NCI-H345 treated with DMSO at 0.1 percent for 48 hours (cell line): ENCODE results near the gene PRAF2.

ENCODE experiments used
- DNase-seq: peaks from one replicate; lab custom pipeline; 2025; ENCODE audit not compliant: unreplicated experiment; lab: John Stamatoyannopoulos, UW

Gene PRAF2

DNA sequence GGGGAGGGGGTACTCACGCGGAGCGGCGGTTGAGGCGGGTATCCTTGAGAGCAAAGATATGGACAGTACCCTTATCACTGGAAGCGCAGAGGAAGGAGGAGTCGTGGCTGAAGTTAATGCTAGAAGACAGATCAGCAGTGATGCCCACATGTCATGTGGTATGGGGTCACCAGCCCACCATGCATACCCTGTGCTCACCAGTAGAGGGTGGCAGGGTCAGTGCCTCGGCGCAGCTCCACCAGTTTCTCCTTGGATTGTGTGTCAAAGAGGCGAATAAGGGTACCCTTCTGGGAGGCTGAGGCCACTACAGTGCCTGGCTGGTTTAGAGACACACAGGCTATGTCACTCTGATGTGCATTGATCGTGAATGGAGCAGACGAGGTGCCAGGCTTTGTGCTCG, 1.5 kb upstream of the PRAF2 start:
- no peak for DNase-seq

DNA sequence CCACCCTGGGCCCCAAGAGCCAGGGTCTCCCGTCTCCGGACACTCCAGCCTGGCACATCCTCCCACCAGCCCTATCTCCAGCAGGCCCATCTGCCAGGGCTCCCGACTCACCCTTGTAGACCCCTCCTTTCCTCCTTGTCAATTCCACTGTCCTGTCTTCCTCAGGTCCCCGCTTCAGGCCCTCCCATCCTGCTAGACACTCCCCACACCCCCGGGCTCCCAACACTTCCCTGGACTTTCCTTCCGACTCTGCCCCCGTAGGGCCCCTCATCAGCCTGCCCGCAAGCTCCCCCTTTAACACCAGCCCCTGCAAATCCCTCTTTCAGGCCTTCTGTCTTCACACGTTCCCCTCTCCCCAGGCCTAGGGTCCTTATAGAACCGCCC, 1.1 kb downstream of the PRAF2 start:
- DNase-seq = no peak

DNA sequence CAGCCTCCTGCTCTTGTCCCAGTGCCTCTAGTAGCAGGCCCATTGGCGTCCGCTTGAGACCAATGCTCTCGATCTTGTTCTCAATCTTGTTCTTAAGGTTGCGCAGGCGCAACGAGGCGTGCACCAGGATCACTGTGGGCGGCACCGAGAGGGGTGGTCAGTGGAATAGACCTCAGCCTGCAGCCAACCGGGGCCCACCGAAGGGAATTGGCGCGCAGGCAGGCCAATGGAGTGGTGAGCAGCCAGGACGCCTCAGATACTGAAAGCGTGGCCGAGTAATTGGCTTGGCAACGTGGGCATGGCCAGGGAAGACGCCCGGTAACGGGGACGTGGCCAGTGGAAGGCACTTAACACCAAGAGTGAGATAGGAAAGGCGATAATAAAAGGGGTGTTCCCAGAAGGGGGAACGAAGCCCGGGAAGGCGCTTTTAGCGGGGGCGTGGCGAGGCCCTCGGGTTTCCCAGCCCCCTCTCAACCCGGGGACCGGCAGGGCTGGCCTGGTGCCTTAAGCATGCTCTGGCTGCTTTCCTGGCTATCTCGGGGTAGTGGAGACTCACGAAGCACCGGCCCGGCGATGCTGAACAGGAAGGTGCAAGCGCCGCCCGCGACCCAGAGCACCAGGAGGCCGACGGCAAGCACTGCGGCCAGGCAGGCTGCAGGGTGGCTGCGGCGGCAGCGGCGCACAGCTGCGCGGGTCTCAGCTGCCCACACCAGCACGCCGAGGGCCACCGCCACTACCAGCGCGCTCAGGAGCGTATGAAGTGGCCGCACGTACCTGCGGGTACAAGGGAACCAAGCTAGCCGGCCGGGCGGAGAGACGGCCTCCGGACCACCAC, 1.7 kb downstream of the PRAF2 start:
- DNase-seq = no peak

DNA sequence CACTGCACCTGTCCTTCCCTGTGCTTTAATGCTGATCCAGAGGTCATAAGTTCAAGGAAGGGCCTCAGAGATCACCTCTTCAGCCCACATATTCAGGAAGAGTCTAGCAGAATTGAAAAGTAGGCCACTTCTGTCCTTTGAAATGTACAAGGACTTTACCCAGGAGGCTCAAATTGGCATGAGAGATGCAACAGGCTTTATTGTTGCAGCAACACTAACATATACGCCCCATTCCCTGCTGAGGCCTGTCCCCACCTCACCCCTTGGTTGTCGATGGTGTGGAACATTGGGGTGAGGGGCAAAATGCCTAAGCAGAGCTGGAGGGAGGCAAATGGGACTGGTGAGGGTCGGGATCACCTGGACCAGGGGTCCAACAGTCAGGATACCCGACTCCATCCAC, 2.8 kb downstream of the PRAF2 start:
- no peak for DNase-seq

DNA sequence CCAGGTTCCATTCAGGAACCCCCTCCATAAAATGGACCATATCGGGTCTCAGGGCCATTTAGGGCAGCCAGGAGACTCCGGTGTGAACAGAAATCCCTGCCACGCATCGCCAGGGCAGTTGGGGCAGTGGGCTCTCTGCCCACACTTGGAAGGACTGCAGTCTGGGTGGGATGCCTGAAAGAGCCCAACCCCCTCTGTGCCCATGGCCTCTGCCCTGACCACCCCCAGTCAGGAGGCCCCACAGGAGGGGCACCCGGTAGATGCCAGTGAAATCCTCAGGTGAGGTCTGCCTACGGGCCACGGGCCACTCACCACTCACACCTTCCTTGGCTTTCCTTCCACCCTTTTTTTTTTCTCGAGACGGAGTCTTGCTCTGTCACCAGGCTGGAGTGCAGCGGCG, 4.8 kb downstream of the PRAF2 start:
- no peak for DNase-seq

DNA sequence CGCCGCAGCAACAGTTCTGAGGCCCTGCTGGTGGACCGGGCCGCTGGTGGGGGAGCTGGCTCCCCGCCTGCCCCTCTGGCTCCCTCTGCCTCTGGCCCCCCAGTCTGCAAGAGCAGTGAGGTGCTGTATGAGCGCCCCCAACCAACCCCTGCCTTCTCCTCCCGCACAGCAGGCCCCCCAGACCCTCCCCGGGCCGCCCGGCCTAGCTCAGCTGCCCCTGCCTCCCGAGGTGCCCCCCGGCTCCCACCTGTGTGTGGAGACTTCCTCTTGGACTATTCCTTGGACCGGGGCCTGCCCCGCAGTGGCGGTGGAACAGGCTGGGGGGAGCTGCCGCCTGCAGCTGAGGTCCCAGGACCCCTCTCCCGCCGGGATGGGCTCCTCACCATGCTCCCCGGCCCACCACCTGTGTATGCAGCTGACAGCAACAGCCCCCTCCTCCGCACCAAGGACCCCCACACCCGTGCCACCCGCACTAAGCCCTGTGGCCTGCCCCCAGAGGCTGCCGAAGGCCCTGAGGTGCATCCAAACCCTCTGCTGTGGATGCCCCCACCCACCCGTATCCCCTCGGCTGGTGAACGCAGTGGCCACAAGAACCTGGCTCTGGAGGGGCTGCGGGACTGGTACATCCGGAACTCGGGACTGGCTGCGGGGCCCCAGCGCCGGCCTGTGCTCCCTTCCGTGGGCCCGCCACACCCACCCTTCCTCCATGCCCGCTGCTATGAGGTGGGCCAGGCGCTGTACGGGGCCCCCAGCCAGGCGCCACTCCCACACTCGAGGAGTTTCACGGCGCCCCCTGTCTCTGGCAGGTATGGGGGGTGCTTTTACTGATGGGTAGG, 6.3 kb downstream of the PRAF2 start:
- no peak for DNase-seq

DNA sequence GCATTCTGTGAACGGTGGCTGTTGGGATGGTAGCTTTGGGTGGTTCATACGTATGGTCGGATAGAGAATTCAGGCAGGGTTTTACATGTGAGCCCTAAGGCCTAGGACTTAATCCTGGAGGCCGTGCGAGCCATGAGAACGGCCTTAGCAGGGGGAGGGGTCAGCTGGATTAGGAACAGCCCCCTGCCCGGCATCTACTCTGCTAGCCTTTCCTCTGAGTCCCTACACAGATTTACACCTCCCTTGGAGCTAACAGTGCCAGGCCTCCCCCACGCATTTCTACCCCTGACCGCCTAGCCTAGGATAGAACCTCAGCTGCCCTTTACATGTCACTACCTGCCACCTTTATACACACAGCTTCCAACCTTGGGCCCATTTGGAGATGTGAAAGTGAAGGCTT, 7.1 kb downstream of the PRAF2 start:
- DNase-seq = no peak

DNA sequence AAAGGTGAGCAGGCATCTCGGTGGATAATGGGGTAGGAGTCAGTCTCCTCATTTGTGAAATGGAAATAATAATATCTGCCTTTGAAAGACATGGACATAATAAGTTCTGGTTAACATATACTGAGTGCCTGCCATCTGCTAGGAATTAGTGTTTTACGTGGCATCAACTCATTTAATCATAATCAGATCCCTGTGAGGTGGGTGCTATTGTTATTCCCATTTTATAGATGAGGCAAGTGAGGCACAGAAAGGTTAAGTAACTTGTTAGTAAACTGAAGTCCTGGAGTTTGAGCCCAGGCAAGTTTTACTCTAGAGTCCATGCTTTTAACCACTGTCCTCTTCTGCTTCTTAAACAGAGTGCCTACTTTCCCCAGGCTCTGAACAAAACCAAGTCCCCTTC, 7.5 kb downstream of the PRAF2 start:
- no peak for DNase-seq

DNA sequence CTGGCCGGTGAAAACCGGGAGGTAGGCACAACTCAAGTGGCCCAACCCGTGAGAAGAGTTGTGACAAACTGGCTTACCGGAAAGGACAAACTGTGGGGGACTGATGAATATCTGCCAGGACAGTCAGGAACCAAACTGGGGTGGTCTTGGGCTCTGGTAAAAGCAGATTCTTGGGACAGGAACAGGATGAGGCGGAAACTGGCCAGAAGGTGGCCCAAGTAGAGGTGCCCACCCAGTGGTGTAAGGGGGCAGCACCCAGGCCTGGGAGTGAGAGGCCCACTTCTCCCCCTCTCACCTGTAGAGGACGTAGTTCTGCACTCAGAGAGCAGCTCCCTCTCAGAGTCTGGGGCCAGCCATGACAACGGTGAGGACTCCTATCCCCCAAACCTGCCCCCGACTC, 9.1 kb downstream of the PRAF2 start:
- no peak for DNase-seq

DNA sequence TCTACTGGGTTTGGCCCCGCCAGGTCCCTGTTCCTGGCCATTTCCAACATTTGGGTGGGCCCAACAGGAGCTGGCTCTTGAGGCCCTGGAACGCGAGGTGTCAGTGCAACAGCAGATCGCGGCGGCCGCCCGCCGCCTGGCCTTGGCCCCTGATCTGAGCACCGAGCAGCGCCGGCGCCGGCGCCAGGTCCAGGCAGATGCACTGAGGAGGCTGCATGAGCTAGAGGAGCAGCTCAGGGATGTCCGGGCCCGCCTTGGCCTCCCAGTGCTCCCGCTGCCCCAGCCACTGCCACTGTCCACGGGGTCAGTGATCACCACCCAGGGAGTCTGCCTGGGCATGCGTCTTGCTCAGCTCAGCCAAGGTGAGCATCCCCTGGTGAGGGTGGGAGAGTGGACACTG, 9.5 kb downstream of the PRAF2 start:
- DNase-seq = no peak

DNA sequence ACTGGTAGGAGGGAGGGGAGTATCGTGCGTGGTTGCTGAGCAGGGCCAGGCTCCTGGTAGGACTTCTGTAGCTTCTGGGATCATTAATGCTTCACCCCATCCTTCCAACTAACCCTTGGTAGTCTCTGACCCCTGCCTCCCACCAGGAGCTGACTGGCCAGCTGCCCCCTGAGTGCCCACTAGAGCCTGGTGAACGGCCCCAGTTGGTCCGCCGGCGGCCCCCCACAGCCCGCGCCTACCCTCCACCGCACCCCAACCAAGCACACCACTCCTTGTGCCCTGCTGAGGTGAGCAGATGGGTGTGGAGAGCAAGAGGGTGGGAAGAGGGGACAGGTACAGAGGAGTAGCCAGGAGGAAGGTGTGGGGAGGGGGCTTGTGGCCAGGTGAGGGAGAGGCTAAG, 10.1 kb downstream of the PRAF2 start:
- no peak for DNase-seq

DNA sequence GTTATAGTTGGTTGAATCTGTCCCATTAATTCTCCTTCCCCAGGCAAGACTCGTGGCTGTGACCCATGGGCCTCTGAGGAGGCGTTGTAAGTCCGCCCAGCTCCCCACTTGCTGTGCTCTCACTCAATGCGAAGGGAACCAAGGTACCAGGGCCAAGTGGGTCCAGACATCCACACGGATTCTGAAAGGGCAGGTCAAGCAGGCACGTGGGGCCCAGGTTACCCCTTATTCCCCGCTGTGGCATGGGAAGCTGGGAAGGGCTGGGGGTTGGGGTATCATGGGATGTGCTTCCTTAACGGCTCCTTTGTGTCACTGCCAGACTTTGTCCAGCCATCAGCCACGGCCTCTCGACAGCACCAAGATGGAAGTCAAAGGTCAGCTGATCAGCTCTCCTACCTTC, 11.9 kb downstream of the PRAF2 start:
- no peak for DNase-seq

DNA sequence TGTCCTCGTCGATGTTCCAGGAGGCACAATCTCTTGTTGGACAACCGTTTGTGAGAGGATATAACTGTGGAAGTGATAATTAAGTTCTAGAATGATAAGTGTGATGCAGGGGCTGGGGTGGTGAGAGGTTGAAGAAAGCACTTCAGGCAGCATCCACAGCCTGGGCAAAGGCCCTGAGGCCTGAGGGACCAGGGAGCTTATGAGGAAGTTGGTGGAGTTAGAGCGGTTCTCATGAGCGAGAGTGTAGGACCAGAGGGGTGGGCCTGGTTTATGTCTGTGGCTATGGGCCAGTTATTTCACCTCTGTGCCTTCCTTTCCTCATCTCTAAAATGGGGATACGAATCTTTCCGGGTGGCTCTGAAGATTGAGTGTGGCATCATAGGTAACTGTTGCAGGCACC, 12.3 kb downstream of the PRAF2 start:
- DNase-seq = no peak

DNA sequence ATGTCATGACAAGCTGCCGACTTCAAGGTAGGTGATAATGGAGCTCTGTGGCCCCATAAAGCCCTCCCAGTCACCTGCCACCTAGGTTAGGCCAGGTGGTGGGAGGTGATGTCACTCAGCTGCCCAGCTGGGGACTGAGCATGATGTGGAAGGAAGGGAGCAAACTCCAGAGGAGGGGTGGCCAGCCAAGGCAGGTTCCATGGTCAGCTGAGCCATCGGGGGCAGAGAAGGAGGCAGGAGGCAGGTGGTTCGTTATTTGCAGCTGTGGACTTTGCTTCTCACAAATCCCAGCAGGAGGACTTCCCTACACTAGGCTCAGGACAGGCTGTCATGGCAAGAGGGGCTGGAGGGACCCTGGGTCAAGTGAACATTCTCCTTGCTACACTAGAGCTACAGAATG, 12.9 kb downstream of the PRAF2 start:
- DNase-seq = no peak

DNA sequence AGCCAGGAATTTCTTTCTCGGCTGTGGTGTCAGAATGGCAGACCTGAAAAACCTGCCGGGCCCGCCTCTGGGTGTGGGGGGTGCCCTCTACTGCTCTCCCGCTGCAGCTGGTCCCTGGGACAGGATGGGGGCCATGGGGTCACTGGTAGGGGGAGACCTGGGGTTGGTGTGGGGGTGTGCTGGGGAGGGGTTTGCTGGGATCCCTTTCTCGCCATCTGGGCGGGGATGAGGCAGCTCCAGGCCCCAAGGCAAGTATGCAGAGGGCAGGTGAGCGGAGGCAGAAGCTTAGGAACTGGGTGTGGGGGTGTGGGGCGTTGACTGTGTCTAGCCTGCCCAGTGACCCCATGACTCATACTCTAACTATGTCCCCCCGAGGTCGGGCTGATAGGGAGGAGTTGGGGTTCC, 14.1 kb downstream of the PRAF2 start:
- DNase-seq = no peak

DNA sequence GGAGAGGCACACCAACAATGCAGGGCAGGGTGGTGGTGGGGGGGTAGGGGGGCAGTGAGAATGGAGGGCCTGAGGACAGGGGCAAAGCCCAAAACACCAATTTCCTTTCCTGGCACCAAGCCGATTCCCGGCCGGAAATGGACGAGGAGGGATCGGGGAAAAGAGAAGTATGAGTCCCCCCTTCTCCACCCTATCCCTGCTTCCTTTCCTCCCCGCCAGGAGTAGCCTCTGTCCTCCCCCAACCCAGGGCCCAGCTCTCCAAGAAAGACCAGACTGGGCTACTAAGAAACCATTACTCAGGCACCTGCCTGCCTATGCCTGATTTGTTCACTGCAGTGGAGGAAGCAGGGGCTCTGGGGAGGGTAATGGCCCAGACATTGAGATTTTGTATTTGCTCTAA, 14.6 kb downstream of the PRAF2 start:
- DNase-seq = no peak

DNA sequence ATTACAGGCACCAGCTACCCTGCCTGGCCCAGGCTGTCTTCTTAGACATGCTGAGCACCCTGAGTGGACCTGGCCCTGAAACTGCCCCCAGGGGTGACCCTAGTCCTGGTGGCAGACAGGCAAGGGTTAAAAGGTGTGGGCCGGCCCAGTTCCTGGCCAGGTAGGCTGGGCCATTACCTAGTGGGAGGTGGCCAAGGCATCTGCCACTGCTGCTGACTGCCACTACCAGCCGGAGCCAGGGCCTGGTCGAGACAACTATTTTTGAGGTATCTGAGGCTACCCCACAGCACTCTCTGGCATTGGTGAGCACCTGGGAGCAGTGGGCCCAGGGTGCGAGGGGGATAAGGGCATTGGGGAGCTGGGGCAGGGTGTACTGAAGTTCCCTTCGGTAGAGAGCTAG, 15.0 kb downstream of the PRAF2 start, which contains the start of gene CCDC120:
Gene CCDC120, plus strand, starts transcription at position 206 of the 400 bp plus-strand sequence. CDS start 3,043 bp downstream, outside the sequence.
- DNase-seq = no peak

DNA sequence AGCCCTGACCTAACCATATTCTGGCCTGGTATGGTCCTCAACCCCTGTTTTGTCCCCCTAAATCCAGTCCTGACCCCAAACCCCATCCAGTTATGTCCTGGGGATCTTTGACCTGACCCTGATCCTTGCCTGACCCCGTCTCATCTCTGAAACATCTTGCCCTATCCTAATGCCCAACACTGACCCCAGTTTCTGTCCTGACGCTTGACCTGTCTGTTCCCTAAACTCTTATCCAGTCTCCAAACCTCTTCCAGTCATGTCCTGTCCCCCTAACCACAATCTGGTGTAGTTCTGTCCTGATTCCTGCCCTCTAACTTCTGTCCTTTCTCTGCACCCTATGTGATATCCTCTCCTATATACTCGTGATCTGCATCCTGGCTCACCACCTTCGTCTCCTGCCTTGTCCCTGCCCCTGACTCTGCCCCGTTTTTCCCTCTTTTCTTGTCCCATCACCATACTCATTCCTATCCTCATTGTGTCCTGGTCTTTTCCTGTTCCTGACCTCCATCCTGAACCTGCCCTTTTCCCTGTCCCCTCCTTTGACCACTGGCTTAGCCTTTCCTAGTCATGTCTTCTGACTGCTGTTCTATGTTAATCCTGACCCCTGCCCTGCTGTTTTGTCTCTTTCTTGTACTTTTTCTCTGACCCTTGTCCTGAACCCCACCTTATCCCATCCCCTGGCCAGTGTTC, 19.6 kb downstream of the PRAF2 start:
- DNase-seq = no peak

DNA sequence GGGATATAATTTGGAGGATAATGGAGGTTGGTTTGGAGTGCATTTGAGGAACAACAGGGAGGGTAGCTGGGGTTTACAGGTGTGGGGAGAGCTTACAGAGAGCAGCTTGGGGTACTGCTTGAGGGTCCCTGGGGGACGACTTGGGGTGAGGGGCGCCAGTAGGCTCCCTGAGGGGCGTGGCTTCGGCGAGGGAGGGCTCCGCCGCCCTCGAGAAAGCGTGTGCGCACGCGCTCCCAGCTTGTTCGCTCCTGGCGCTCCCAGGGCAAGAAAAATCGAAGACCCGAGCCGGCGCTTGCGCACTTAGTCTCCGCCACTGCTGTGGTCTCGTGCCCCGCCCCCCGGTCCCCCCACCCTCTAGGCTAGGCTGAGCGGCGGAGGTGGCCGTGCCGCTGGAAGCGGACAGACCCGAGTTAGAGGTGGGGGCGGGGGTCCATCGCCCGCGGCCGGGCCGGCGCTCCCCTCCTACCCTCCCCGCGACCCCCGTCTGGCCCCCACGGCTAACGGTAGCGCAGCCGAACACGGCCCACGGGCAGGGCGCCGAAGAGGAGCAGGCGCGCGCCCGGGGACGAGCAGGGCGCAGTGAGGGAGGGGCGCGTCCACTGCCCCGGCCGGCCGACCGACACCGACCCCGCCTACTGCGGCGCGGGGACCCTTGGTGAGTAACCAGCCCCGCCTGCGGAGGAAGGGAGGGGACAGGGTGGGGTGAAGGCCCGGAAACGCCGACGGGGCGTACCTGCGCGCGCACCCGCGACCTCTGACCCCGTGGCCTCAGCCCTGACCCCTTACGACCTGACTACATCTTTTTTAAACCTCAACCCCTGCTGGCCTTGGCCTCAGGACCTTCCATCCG, 20.4 kb downstream of the PRAF2 start:
- DNase-seq = peak; percentile 48

DNA sequence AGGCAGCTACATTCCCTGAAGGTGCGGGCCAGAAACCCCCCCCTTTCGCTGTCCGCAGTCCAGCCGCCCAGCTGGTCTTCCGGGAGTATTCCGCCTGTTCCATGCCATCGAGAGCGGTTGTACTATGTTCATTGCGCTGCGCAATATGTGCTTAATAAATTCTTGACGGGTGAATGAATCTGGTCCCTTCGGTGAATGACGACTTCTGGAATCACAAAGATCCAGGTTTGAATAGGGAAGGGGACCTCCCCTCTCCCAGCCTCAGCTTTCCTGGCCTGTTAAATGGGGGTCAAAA, 29.9 kb downstream of the PRAF2 start:
- no peak for DNase-seq
